Activated CD8-positive, alpha-beta memory T cell treated with anti-CD3 and anti-CD28 coated beads, Interleukin-2, amount 10 ng/mL, durations not matched to agents 7 days and 5 days (primary cell): ENCODE data around the gene ALKBH7. TPM values are rescaled to one million over a fixed set of nuclear protein-coding genes. Genes with fewer than 3 reads are reported as not detected.
"Not testable (repeated sequence)": the region's sequence is repeated elsewhere in the genome, so short reads cannot be mapped to it uniquely, and the experiment has no call there.

Experiments used
- ATAC-seq: fragments of 150-1000 bp; cut with Tn5 transposase; one replicate; pipeline ENCODE4 v1.10.0; 2021; ENCODE audit warnings: moderate library complexity
- CTCF ChIA-PET: fragments of 350-600 bp; sonication (Branson Sonifier 250); formaldehyde crosslinking; loops from one replicate; lab custom pipeline; 2021; ENCODE audit warnings: antibody characterized with exemption; lab: Charles Lee
- DNase-seq: peaks from one replicate; pipeline ENCODE4 v3.0.0-alpha.2; 2020
- H3K27ac Mint-ChIP-seq: one replicate; pipeline ENCODE4 v1.8.0; 2021; ENCODE audit warnings: mild to moderate bottlenecking, mixed read lengths
- H3K27me3 Mint-ChIP-seq: one replicate; pipeline ENCODE4 v1.8.0; 2021; ENCODE audit warnings: mixed read lengths
- H3K36me3 Mint-ChIP-seq: one replicate; pipeline ENCODE4 v1.8.0; 2021; ENCODE audit warnings: mild to moderate bottlenecking, mixed read lengths
- H3K4me1 Mint-ChIP-seq: one replicate; pipeline ENCODE4 v1.8.0; 2021; ENCODE audit warnings: mixed read lengths
- H3K4me3 Mint-ChIP-seq: one replicate; pipeline ENCODE4 v1.8.0; 2021; ENCODE audit warnings: mild to moderate bottlenecking, moderate library complexity, mixed read lengths
- H3K9me3 Mint-ChIP-seq: one replicate; pipeline ENCODE4 v1.8.0; 2022; ENCODE audit warnings: low read depth, mixed read lengths
- total RNA-seq, 2 experiments: library from RNA; stranded (reverse); gene quantifications; one replicate each; pipeline ENCODE4 v1.2.3, GENCODE V29; 2021

Gene ALKBH7
- total RNA-seq, 2 experiments from 2014 or later: 31.9 to 45.8 TPM

DNA sequence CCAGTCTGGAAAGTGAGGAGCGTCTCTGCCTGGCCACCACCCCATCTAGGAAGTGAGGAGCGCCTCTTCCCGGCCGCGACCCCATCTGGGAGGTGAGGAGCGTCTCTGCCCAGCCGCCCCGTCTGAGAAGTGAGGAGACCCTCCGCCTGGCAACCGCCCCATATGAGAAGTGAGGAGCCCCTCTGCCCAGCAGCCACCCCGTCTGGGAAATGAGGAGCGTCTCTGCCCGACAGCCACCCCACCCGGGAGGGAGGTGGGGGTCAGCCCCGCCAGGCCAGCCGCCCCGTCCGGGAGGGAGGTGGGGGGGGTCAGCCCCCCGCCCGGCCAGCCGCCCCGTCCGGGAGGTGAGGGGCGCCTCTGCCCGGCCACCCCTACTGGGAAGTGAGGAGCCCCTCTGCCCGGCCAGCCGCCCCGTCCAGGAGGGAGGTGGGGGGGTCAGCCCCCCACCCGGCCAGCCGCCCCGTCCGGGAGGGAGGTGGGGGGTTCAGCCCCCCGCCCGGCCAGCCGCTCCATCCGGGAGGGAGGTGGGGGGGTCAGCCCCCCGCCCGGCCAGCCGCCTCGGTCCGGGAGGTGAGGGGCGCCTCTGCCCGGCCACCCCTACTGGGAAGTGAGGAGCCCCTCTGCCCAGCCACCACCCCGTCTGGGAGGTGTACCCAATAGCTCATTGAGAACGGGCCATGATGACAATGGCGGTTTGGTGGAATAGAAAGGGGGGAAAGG, 17.1 kb upstream of the ALKBH7 start:
- H3K4me1 Mint-ChIP-seq, H3K27ac Mint-ChIP-seq, H3K27me3 Mint-ChIP-seq, CTCF ChIA-PET, H3K4me3 Mint-ChIP-seq, ATAC-seq, DNase-seq, H3K36me3 Mint-ChIP-seq, H3K9me3 Mint-ChIP-seq: not testable (repeated sequence)

DNA sequence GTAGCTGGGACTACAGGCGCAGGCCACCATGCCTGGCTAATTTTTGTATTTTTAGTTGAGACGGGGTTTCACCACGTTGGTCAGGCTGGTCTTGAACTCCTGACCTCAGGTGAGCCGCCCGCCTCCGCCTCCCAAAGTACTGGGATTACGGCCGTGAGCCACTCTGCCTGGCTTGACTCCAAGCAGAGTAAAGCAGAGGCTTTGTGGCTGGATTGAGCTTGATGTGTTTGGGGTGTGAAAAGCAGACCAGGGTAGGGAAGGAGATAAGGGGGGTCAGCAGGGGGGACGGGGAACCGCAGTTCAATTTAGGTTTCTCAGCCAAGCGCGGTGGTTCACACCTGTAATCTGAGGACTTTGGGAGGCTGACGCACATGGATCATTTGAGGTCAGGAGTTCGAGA, 15.4 kb upstream of the ALKBH7 start:
- ATAC-seq (no peak), DNase-seq (no peak)
- CTCF ChIA-PET: interaction anchor here (1.3 kb wide), 1 partner anchor 138 kb away, joined by 4 read pairs; no protein-coding TSS in a partner anchor
- H3K27ac Mint-ChIP-seq: no peak overlapping the region
- H3K9me3 Mint-ChIP-seq: no peaks in the 10 kb centered on the region
- no peaks in the 10 kb centered on the region for H3K36me3 Mint-ChIP-seq
- H3K27me3 Mint-ChIP-seq: no peaks in the 10 kb centered on the region
- H3K4me1 Mint-ChIP-seq: no peaks in the 10 kb centered on the region
- no peak overlapping the region for H3K4me3 Mint-ChIP-seq

DNA sequence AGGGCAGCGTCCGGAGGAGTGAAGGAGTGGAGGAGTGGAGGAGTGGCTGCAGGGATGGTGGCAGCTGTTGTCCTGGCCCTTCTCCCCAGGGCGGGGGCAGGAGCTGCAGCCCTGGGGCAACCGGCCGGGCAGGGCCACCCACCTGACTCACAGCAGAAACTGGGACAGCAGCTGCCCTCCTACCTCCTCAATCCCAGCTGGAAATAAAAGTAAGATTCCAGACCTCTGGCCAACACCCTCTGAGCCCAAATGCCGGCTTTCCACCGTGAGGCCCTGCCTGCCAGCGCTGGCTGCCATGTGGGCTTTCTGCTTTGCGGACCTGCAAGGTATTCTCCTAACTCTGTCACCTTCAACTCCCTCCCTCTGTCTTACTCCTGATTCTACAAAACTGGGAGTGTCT, 14.6 kb upstream of the ALKBH7 start:
- no peak for ATAC-seq
- Mint-ChIP-seq H3K36me3 (peaks cover 3% of the 10 kb centered on the region), H3K4me3 (no peak overlapping the region), H3K27me3 (no peaks in the 10 kb centered on the region), H3K4me1 (peaks cover 7% of the 10 kb centered on the region), H3K27ac (no peak overlapping the region), H3K9me3 (no peaks in the 10 kb centered on the region)
- no peak for DNase-seq
- CTCF ChIA-PET: interaction anchor here (0.6 kb wide), 1 partner anchor 203 kb away, joined by 3 read pairs; no protein-coding TSS in a partner anchor

DNA sequence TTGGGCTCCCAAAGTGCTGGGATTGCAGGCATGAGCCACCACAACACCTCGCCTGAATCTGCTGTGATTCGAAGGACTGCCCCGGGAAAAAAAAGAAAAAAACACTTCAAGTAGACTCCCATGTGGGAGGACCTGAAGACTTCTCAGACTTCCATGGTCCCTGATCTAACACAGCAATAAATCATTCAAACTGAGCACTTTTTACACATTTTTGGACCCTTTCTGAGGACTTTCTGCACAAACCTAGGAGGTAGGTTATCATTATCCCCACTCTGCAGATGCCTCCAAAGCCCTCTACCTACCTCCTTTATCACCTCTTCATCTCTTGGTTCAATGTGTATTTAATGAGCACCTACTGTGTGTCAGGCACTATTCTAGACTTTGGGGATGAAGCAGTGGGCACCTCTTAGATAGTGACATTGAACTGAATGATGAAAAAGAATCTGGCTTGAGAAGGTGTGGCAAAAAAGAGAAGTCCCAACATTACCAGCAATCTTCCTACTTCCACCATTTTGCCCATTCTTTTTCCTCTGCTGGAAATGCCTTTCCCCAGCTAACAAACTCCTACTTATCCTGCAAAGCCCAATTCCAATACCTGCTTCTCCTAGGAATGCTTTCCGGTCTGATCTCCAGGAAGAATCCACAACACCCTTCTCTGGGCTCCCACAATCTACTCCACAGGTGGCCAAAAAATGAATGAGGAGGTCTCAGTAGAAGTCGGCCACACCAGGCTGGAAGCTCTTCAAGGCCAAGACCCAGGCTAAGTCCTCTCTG, 12.8 kb upstream of the ALKBH7 start:
- ATAC-seq (no peak), DNase-seq (no peak)
- Mint-ChIP-seq H3K27me3 (no peaks in the 10 kb centered on the region), H3K27ac (no peak overlapping the region), H3K36me3 (peaks cover 6% of the 10 kb centered on the region), H3K4me3 (no peak overlapping the region), H3K4me1 (peaks cover 15% of the 10 kb centered on the region), H3K9me3 (no peaks in the 10 kb centered on the region)
- CTCF ChIA-PET: interaction anchor here (0.7 to 3.0 kb wide), 2 partner anchors 13 to 20 kb away, joined by 3 to 11 read pairs; partner anchors contain the start of gene ALKBH7

DNA sequence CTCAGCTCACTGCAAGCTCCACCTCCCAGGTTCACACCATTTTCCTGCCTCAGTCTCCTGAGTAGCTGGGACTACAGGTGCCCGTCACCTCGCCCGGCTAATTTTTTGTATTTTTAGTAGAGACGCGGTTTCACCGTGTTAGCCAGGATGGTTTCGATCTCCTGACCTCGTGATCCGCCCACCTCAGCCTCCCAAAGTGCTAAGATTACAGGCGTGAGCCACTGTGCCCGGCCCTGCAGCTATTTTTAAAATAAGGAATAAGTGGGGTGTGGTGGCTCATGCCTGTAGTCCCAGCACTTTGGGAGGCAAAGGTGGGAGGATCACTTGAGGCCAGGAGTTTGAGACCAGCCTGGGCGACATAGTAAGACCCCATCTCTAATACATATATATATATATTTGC, 12.1 kb upstream of the ALKBH7 start:
- ATAC-seq, DNase-seq, H3K27ac Mint-ChIP-seq, H3K9me3 Mint-ChIP-seq, H3K27me3 Mint-ChIP-seq, H3K4me3 Mint-ChIP-seq, H3K36me3 Mint-ChIP-seq: not testable (repeated sequence)
- CTCF ChIA-PET: interaction anchor here (0.7 to 3.0 kb wide), 2 partner anchors 13 to 21 kb away, joined by 3 to 11 read pairs; partner anchors contain the start of gene ALKBH7
- H3K4me1 Mint-ChIP-seq: peaks cover 15% of the 10 kb centered on the region

DNA sequence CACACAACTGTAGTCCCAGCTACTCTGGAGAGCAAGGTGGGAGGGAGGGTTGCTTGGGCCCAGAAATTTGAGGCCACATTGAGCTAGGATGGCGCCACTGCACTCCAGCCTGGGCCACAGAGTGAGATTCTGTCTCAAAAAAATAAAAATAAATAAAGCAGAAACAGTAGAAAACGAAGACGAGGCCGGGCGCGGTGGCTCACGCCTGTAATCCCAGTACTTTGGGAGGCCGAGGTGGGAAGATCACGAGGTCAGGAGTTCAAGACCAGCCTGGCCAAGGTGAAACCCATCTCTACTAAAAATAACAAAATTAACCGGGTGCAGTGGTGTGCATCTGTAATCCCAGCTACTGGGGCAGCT, 11.8 kb upstream of the ALKBH7 start:
- Mint-ChIP-seq H3K4me3 (peak overlapping the region; percentile 80), H3K4me1 (peaks cover 15% of the 10 kb centered on the region), H3K36me3 (peaks cover 12% of the 10 kb centered on the region)
- not testable (repeated sequence) for H3K9me3 Mint-ChIP-seq, DNase-seq, H3K27me3 Mint-ChIP-seq, ATAC-seq, H3K27ac Mint-ChIP-seq
- CTCF ChIA-PET: interaction anchor here (0.7 to 3.0 kb wide), 3 partner anchors 12 to 156 kb away, joined by 3 to 11 read pairs (median 5); partner anchors contain the start of gene ALKBH7

DNA sequence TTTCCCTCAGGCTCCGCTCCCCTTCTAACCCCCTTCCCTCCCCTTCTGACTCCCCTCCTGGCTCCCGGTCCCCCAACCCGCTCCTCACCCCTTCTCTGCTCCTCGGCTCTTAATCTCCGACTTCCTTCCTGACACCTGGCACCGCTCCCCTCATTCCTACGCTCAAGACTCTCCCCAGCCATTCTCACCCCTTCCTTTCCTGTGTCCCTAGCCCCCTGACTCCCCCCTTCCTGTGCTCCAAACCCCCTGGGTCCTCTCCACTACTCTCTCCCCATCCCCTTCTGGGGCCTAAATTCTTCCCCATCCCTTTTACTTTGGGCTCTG, 10.6 kb upstream of the ALKBH7 start:
- peak overlapping the region; percentile 80 for H3K4me3 Mint-ChIP-seq
- CTCF ChIA-PET: interaction anchor here (1.8 to 3.0 kb wide), 2 partner anchors 11 to 155 kb away, joined by 5 to 11 read pairs; partner anchors contain the start of gene ALKBH7
- H3K27ac Mint-ChIP-seq: peak overlapping the region; percentile 86
- no peak for ATAC-seq
- no peaks in the 10 kb centered on the region for H3K9me3 Mint-ChIP-seq
- no peaks in the 10 kb centered on the region for H3K27me3 Mint-ChIP-seq
- H3K4me1 Mint-ChIP-seq: peaks cover 15% of the 10 kb centered on the region
- peaks cover 19% of the 10 kb centered on the region for H3K36me3 Mint-ChIP-seq
- DNase-seq: no peak

DNA sequence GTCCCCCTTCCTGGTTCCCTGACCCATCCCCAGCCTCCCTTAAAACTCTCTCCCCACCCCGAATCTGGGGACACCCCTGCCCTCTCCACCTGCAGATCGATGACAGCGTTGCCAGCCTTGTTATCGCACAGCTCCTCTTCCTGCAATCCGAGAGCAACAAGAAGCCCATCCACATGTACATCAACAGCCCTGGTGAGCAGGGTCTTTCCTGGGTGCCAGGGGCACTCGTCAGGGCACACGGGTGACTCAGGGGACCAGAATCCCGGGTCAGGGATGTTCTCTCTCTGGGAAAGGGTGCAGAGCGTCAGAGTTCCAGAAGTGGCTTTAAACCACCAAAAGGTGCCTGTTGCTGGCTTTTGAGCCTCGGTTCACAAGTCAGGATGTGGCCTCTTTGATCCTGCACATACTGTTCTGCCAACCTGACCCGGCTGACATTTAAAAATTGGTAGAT, 10.2 kb upstream of the ALKBH7 start:
- CTCF ChIA-PET: interaction anchor here (1.8 to 3.0 kb wide), 2 partner anchors 11 to 154 kb away, joined by 5 to 11 read pairs; partner anchors contain the start of gene ALKBH7
- ATAC-seq: peak; percentile 20
- no peaks in the 10 kb centered on the region for H3K9me3 Mint-ChIP-seq
- DNase-seq: peak; percentile 60
- peaks cover 21% of the 10 kb centered on the region for H3K36me3 Mint-ChIP-seq
- H3K4me3 Mint-ChIP-seq: peak overlapping the region; percentile 80
- H3K4me1 Mint-ChIP-seq: peaks cover 15% of the 10 kb centered on the region
- H3K27ac Mint-ChIP-seq: peak overlapping the region; percentile 86
- H3K27me3 Mint-ChIP-seq: no peaks in the 10 kb centered on the region

DNA sequence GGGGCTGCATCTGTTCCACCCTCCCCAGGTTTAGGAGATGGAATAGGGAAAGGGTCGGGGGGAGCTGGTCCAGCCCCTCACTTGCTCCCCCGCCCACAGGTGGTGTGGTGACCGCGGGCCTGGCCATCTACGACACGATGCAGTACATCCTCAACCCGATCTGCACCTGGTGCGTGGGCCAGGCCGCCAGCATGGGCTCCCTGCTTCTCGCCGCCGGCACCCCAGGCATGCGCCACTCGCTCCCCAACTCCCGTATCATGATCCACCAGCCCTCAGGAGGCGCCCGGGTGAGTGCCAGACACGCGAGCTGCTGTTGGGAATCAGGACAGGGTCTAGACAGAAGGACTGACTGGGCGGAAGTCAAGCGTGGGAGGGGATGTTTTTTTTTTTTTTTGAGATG, 8.2 kb upstream of the ALKBH7 start:
- Mint-ChIP-seq H3K4me3 (no peak overlapping the region), H3K9me3 (no peaks in the 10 kb centered on the region), H3K27ac (no peak overlapping the region), H3K4me1 (peaks cover 16% of the 10 kb centered on the region), H3K27me3 (no peaks in the 10 kb centered on the region), H3K36me3 (peaks cover 30% of the 10 kb centered on the region)
- DNase-seq: no peak
- CTCF ChIA-PET: no interaction called here
- no peak for ATAC-seq

DNA sequence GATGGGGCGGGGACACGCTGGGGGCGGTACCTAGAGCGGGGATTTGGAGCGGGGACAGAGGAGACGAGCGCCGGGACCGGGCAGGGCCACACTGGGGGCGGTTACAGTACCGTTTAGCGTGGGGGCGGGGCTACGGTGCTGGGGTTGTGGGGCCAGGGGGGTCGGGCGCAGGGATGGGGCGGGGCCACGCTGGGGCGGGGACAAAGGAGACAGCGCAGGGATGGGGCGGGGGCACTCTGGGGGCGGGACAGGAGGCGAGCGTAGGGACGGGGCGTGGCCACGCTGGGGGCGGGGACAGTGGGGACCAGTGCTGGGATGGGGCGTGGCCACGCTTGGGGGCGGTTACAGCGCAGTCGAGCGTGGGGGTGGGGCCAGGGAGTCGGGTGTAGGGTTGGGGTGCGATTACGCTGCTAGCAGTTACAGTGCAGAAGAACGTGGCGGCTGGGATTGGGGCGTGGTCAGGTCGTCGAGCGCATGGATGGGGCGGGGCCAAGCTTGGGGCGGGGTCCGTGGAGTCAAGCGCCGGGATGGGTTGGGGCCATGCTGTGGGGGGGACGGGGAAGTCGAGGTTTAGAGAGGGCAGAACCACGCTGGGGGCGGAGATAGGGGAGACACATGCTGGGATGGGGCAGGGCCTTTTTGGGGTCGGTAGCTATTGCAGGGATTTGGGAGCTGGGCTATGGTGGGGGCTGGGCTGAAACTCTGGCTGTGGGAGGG, 660 bp downstream of the ALKBH7 start:
- Mint-ChIP-seq H3K4me3 (peak overlapping the region; percentile 75), H3K36me3 (peaks cover 4% of the 10 kb centered on the region), H3K4me1 (peaks cover 17% of the 10 kb centered on the region), H3K27me3 (no peaks in the 10 kb centered on the region), H3K9me3 (no peaks in the 10 kb centered on the region), H3K27ac (peak overlapping the region; percentile 93)
- DNase-seq: peak; percentile 100
- ATAC-seq: peak; percentile 72
- CTCF ChIA-PET: interaction anchor here (0.7 to 2.2 kb wide), 8 partner anchors 12 to 585 kb away, joined by 3 to 11 read pairs (median 3); partner anchors contain the start of genes CLPP and KHSRP

DNA sequence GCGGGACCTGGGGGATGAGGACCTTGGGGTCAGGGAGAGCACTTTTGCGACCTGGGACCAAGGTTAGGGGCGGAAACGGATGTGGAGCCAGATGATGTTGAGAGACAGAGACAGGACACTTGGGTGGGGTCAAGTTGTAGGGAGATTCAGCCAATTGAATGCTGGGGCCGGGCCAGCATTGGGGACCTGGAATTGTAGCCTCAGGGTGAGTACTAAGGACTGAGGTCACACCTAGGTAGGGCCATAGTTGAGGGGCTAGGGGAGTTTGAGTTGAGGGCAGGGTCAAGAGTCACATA, 1.2 kb downstream of the ALKBH7 start:
- H3K4me1 Mint-ChIP-seq: peaks cover 16% of the 10 kb centered on the region

DNA sequence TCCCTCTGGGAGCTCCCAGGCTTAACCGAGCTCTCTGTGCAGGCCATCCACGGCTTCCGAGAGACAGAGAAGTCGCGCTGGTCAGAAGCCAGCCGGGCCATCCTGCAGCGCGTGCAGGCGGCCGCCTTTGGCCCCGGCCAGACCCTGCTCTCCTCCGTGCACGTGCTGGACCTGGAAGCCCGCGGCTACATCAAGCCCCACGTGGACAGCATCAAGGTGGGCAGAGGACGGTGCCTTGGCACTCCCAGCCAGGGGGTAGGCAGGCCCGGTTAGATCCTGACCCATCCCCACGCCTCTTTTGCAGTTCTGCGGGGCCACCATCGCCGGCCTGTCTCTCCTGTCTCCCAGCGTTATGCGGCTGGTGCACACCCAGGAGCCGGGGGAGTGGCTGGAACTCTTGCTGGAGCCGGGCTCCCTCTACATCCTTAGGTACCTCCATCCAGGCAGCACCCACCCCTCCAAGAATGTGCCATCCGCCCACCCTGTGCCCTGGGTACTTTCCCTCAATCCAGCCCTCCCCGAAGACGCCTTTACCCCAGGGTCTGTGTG, 1.6 kb downstream of the ALKBH7 start:
- H3K27me3 Mint-ChIP-seq: no peaks in the 10 kb centered on the region
- peaks cover 15% of the 10 kb centered on the region for H3K4me1 Mint-ChIP-seq
- ATAC-seq (no peak), DNase-seq (no peak)
- H3K9me3 Mint-ChIP-seq: no peaks in the 10 kb centered on the region
- CTCF ChIA-PET: interaction anchor here (2.1 kb wide), 1 partner anchor 13 kb away, joined by 11 read pairs; the partner anchor contains the start of gene CLPP
- H3K4me3 Mint-ChIP-seq: no peak overlapping the region
- H3K27ac Mint-ChIP-seq: no peak overlapping the region
- no peaks in the 10 kb centered on the region for H3K36me3 Mint-ChIP-seq

More for the DNA sequence above, 1.2 kb downstream of the ALKBH7 start:
- Mint-ChIP-seq H3K27me3 (no peaks in the 10 kb centered on the region), H3K9me3 (no peaks in the 10 kb centered on the region), H3K36me3 (peaks cover 2% of the 10 kb centered on the region), H3K4me3 (peak overlapping the region; percentile 75), H3K27ac (peak overlapping the region; percentile 93)
- DNase-seq: no peak
- CTCF ChIA-PET: interaction anchor here (2.1 kb wide), 1 partner anchor 12 kb away, joined by 11 read pairs; the partner anchor contains the start of gene CLPP
- no peak for ATAC-seq
